Tongue (tissue), 2 donors: Measurements from ENCODE around the gene ACYP2. TPM values are rescaled to one million over a fixed set of nuclear protein-coding genes. Genes with fewer than 3 reads are reported as not detected.
"Not testable (repeated sequence)": the region's sequence is repeated elsewhere in the genome, so short reads cannot be mapped to it uniquely, and the experiment has no call there.

Source experiments
- DNase-seq: peaks from one replicate; pipeline ENCODE4 v3.0.0-alpha.2; 2015
- total RNA-seq: library from RNA; depleted of rRNA; stranded (reverse); fragments of >200 nt; gene quantifications from one replicate; pipeline ENCODE4 v1.2.3, GENCODE V29; 2014

The ACYP2 gene
- total RNA-seq, 1 donor from 2014 or later, result 39.3 TPM

DNA sequence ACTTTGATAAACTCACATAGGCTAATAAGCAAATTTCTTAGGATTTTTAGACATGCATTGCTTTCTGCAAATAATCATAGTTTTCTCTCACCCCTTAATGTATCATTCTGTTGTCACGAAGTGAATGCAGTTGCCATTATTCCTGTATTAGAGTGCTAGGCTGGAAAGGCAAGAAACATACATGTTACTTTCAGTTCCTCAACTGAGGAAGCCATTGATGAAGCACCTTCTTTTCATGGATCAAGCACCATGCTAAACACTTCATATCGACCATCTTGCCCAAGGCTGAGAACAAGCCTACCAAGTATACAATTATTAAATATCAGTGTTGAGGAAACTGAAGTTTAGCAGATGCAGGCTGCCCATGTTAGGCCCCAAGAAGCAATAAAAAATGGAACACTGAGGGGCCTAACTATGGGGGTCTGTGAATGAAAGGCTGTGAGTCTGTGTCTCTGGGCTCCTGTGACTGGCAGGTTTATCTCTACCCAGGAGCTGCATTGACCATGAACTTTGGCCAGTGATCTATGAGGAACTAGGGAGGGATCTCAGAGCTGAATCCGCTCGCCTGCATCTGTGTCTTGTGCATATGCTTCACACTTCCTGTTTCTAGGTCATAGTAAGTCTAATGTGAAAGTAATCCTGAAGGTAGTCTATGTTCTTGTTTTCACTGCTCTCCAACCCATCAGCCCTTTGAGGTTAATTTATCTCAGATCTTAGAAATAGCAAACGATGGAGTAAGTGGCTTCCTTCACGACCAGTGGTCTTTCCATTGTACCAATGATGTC, 156.6 kb downstream of the ACYP2 start:
- no peak for DNase-seq

DNA sequence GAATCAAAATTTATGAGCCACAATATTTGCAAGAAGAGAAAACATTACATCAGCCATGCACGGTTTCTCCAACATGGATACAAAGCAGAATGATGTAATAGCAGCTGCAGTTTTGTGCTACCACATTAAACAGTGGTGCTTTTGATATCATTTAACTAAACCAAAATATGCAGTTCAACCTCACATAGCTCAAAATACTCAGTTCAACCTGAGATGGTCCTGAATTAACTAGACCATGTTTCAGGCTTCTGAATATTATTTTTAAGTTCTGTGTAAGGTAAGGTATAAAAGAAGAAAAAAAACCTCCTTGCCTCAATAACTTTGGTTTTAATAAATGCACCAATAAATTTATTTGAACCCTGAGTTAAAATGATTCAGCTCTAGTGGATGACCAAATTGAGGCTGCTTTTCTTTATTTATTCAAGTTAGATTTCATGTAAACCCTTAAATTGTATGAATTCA, 159.4 kb downstream of the ACYP2 start:
- DNase-seq, result no peak

DNA sequence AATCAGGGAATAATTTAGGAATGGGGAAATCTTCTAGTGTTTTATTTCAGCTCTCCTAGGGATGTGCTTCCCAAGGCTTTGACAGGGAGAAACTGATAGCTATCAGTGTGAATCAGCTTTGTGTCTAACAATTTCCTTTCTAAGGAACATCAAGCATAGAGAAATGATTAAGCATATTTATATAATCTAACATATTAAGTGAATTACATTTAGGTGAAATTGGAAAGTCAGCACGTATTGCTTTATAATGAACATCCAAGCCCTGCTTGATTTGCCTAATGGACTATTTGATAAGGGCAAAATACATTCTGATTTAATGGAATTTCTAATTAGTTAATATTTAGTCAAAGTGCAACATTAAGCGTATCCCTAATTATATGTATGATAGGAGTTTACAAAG, 160.1 kb downstream of the ACYP2 start:
- DNase-seq, result no peak

DNA sequence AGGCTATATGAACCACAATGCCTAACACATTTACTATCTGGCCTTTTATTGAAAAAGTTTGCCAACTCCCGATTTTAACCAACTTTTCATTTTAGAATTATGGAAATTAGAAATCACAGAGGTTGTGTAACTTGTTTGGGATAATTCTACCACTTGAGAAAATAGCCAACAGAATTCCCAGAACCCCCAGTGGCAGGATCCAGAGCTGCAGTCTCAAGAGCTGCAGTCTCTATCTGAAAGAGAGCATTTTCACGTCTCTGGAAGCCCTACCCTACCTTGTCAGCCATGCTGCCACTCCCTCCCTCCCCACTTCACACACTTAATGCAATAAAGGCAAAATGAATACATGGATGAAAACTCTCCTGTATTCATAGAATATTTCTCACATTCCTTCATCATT, 164.0 kb downstream of the ACYP2 start:
- DNase-seq, result no peak

DNA sequence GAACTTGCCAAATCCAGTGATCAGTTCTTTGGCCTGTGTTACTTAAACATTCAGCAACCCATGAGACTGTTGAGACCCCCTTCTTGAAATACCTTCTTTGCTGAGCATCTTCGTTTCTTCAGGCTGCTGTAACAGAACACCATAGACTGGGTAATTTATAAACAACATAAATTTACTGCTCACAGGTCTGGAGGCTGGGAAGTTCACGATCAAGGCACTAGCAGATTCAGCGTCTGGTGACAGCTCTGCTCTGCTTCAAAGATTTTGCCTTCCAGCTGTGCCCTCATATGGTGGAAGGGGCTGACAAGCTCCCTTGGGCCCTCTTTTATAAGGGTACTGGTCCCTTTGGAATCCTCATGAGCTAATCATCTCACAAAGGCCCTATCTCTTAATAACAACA, 169.4 kb downstream of the ACYP2 start:
- DNase-seq, result no peak

DNA sequence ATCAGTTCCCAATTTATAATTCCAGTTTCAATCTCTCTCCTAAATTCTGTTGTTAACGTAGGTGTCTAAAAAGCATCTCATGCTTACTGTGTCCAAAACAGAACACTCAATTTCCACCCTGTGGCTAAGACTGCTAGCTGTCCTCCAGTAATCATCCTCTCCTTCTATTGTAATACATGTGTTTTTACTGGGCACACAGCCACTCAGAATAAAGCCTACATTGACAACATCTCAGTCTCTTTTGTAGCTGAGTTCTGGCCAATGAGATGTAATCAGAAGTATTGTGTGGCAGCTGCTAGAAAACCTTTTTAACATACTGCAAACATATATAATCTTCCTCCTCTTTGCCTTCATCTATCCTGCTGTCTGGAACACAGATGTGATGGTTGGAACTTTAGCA, 170.0 kb downstream of the ACYP2 start:
- DNase-seq, result no peak

DNA sequence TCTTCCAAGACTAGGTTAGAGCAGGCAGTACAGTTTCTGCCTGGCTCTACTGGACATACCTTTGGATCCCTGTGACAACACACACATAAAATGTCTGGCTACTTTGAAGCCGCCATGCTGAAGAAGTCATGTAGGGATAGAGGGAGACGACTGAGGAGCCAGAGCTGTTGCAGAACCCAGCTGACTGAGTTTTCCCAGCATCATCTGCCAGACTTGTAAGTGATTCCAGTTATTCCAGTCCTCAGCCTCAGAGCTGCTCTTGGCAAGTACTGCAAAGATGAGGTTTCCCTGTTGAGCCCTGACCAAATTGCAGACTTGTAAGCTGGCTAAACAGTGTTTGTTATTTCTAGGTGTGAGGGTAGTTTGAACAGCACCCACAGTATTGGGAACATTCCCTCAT, 172.1 kb downstream of the ACYP2 start:
- DNase-seq, result peak; percentile 35

DNA sequence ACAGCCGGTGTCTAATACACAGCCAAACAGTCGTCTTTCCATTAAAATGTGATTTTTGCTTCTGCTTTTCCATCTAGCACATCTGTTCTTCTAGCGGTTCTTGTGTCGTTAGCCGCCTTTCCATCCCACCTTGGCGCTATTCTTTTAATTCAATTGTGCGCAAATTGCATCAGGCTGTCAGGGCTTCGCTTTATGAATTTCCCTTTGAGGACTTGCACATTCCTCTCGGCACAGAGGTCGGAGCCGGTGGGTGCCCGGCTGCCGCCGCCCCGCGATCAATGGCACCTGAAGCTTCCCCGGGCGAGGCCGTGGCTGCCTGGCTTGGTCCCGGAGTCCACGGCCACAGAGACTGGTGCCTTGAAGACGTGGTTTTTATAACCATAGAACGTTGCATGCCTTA, 174.5 kb downstream of the ACYP2 start:
- DNase-seq, result no peak

DNA sequence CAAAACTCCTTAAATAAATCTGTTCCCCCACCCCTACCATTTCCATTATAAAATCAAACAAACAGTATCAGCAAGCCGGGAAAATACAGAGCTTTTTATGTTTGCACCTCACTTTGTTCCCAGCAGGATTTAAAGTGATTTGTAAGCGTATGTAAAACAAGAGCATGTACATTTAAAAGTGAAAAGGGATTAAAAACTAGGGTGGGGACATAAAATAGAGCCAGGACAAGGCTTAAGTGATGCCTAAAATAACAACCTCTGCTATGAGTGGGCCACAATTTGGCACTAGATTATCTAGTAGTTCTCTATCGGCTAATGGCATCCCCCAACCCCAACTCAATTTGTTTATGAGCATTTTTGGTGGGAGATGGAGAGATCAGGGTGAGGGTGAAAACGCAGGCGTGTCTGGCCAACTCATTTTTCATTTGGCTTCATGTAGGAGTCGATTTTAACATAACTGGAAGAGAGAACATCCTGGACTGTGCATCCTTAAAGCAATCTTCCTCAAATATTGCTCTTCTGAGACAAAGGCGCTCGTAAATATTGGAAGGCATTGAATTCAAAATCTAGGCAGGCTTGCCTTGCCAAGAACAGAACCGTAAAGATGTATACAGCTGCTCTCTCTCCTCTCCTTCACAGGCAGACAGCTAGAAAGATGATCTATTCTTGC, 175.1 kb downstream of the ACYP2 start:
- DNase-seq, result peak; percentile 48

DNA sequence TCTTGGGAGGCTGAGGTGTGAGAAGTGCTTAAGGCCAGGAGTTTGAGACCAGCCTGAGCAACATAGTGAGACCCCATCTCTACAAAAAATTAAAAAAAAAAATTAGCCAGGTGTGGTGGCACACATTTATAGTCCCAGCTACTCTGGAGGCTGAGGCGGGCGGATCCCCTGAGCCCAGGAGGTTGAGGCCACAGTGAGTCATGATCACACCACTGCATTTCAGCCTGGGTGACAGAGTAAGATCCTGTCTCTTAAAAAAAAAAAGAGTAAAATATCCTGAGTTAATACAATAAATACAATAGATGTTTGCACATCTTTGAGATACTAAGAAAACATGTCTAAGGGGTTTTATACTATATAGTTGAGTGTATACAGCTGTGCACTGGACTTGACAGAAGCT, 179.2 kb downstream of the ACYP2 start:
- not testable (repeated sequence) for DNase-seq

DNA sequence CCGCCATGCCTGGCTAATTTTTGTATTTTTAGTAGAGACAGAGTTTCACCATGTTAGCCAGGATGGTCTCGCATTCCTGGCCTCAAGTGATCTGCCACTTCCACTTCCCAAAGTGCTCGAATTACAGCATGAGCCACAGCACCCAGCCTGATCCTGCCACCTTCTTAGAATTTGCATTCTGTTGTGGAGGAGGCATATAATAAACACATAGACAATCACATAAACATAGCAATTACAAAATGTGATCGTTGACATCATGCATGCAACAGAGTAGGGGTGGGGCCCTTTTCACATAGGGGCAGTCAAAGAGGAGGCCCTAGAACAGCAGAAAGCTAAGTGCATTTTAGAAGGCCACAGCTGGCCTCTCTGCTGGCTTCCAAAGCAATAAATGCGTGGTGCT, 180.5 kb downstream of the ACYP2 start:
- DNase-seq, result peak; percentile 19

DNA sequence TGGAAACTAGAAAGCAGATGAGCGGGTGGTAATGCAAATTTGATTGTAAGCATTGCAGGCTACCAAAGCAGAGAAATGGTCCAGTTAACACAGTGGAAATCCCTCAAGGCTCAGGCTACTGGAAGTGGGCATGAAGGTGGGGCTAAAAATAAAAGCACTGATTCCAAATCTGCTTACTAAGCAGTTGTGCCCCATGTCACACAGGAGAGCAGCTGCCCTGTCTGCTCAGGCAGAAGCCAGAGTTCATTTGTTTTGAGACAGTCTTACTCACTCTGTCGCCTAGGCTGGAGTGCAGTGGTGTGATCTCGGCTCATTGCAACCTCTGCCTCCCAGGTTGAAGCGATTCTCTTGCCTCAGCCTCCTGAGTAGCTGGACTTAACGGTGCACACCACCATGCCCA, 183.1 kb downstream of the ACYP2 start:
- peak; percentile 26 for DNase-seq

DNA sequence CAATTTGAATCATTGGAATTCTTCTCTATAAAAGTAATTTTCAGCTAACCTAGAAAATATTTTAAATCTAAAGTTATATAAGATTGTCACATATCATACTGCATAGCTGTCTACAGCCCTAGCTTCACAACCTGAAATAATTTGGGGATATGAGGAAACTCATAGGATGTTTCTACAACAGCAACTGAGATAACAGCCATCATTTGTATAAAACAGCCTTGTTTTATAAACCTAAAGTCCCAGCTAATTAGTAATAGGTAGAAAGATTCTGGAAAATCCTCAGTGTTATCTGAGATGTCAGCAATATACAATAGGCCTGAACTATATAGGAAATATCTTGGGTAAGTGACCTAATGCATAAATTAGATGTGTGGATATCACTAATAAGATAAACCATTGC, 188.2 kb downstream of the ACYP2 start:
- DNase-seq, result no peak

DNA sequence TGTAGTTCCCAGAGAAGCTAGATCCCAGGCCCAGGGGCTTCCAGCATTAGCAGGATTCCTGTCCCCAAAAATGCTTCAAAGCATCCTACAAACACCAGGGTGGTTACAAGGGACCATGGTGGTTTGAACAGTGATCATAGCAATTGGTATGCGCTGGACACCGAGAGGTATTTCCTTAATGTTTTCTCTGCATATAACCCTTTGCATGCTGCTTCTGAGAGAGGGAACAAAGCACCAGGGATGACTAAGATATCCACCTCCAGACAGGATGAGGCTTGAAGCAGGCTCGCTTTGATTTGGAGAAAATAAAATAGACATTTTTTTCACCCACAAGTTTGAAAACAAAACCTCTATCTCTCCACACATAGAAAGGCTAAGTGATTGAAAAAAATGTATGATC, 191.1 kb downstream of the ACYP2 start:
- no peak for DNase-seq

DNA sequence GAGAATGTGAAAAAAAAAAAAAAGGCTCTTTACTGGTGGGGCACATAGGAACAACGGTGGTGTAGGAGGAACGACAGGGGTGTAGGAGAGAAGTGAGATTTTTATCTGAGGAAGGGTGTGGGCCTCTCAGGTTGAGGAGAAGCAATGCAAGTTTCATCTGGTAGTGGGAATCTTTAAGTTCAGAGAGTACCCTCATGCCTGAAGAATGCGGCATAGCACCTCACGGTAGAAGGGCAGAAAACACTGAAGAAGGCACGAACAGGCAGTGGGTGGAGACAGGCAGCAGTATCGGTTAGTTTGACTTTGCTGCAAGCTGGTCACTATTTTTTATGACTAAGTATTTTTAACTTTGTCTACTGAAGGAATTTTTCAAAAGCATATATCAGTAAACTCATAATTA, 192.8 kb downstream of the ACYP2 start:
- DNase-seq, result peak; percentile 23

DNA sequence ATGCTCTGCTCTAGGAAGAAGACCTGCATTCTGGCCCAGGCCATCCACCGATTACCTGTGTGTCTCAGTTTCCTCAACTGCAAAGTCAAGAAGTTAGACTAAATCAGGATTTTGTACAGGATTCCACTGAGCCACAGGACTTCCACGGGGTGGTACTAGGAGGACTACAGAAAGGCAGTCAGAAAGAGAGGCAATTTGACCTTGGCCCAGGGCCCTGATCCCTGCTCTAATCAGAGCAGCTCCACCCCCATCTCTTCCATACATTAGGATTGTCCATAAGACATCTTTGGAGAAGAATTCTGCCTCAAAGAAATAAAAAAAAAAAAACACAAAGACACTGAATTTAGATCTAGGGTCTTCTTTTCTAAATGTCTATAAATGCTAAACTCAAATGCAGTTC, 193.4 kb downstream of the ACYP2 start:
- no peak for DNase-seq

DNA sequence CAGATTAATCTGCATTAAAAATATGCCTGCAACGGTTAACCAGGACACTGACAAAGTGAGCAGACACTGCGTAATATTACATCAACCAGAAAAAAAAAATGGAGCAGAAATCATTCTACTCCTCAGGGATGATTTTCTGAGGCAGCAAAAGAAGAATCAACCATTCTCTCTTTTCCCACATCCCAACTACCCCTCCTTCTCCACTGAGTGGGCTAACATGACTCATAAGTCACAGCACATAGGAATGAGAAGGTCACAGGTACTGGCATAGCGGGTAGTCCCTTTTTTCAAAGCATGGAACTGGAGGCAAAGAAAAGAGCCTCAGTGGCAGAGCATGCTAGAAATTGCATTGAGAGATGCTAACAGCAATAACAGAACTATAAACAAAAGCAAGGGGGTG, 194.9 kb downstream of the ACYP2 start:
- no peak for DNase-seq

DNA sequence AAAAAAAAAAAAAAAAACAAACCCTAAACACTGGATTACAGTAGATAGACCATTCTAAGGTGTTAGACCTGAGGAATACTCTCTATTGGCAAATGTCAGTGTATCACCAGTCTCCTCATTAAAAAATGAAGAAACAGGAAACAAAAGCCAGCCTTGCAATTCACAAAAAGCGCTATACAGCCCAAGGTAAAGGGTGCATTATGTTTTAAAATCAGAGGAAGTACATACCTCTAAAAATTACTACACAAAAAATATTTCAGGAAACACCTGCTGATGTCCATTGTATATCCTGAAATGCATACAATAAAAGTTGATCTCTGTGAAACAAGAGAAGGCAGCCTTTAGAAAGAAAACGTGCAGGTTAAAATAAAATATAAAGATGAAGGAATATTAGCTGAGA, 195.5 kb downstream of the ACYP2 start:
- no peak for DNase-seq

DNA sequence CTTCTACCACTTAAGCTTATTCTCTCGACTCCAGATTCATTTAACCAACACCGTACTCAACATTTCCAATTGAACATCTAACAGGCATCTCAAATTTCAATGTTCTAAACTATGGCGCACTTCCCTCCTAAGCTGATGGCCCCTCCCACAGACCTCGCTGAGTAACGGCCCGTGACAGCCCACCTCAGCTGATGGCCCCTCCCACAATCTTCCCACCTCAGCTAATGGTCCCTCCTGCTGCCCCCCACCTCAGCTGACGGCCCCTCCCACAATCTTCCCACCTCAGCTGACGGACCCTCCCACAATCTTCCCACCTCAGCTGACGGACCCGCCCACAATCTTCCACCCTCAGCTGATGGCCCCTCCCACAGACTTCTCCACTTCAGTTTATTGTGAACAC, 197.7 kb downstream of the ACYP2 start:
- DNase-seq, result no peak

DNA sequence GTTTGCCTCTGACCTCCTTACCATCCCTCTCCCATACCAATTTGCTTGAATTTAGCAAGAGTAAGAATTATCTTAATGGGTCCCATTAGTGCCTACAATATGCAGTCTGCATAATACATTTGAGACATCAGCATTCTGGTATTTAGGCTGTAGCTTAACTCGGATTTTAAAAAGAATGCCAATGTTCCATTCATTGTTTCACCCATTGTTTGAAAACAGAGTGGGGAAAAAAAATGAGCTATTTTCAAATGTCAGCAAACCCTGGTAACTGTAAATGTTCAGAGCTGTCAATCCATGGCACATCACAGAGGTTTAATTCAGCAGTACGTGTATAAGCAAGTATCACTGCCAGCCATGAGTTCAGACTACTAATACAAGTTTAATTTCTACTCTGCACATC, 202.6 kb downstream of the ACYP2 start:
- DNase-seq, result no peak

DNA sequence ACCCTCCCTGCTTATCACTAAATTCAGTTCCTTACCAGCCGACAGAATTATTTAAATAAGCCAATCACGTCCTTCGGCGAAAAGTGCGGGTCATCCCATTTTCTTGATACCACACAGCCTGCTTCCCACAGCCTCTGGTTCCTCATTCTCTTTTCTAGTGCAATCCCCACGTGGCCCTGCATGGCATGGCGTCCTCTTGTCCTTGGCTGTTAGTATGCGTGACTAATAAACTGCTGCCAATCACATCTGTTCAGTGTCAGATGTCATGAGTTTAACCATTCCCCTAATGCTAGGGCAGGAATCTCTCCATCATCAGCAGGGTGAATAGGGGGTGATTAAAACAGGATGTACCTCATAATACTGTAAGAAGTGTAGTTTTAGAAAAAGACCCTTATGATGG, 203.4 kb downstream of the ACYP2 start:
- DNase-seq, result no peak

DNA sequence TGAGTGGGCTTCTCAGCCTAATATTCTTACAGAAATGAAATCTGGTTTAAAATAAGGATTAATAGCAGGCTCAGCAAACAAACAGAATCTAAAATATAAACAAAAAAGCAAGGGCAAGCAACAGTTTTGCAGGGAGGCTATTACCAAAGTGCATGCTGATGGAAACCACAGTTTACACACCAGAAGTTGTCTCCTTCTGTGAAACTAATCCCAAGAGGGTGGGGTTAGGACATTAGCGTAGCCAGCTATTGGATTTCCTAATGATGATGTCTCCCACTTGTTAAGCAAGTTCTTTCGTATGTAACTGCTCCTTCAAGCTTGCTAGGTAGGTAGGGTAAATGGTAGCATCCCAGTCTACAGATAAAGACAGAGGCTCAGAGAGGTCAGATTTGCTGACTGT, 205.6 kb downstream of the ACYP2 start:
- no peak for DNase-seq

DNA sequence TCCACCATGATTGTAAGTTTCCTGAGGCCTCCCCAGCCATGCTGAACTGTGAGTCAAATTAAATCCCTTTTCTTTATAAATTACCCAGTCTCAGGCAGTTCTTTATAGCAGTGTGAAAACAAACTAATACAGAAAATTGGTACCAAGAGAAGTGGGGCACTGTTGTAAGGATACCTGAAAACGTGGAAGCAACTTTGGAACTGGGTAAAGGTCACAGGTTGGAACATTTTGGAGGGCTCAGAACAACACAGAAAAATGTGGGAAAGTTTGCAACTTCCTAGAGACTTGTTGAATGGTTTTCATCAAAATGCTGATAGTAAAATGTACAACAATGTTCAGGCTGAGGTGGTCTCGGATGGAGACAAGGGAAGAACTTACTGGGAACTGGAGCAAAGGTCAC, 209.1 kb downstream of the ACYP2 start:
- DNase-seq, result not testable (repeated sequence)

DNA sequence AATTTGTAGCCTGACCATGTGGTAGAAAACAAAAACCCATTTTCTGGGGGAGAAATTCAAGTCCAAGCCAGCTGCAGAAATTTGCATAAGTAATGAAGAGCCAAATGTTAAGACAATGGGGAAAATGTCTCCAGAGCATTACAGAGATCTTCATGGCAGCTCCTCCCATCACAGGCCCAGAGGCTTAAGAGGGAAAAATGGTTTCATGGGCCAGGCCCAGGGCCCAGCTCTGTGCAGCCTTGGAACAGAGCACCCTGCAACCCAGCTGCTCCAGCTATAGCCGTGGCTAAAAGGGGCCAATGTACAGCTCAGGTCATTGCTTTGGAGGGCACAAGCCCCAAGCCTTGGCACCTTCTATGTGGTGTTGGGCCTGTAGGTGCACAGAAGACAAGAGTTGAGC, 209.7 kb downstream of the ACYP2 start:
- no peak for DNase-seq
